ENCODE results near the gene PIPOX. TPM values are rescaled to one million over a fixed set of nuclear protein-coding genes. Genes with fewer than 3 reads are reported as not detected.

PIPOX gene
- polyA plus RNA-seq, 1 donor from 2014 or later = 4.4 TPM

DNA sequence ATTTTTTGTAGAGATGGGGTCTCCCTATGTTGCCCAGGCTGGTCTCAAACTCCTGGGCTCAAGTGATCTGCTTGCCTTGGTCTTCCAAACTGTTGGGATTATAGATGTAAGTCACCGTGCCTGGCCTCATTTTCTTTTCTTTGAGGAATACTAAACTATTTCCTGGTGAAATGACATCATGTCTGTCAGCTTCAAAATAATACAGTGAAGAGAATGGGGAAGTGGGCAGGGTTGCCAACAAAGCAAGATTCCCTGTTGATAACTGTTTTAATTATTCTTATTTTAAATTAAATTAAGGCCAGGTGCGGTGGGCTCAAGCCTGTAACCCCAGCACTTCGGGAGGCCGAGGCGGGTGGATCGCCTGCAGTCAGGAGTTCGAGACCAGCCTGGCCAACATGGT is 21.1 kb downstream of the PIPOX start:
- Histone ChIP-seq H3K9me3 (ENCODE audit: low read length) (no peaks in the 10 kb centered on the region), H3K4me2 (ENCODE audit: low read length) (no peak overlapping the region), H3K27ac (ENCODE audit: low read length) (no peak overlapping the region), H3K36me3 (ENCODE audit: insufficient read depth, low read length) (no peaks in the 10 kb centered on the region), H3F3A (ENCODE audit: insufficient read depth, low read length, poor library complexity, severe bottlenecking) (no peaks in the 10 kb centered on the region), H3K9ac (ENCODE audit: low read length) (no peak overlapping the region), H4K20me1 (ENCODE audit: insufficient read depth) (no peaks in the 10 kb centered on the region), H3K4me3 (ENCODE audit: low read length) (no peak overlapping the region), H2AFZ (ENCODE audit: low read depth, low read length) (no peak overlapping the region), H3K79me2 (replicated peaks; ENCODE audit: insufficient read depth, low read length) (no peaks in the 10 kb centered on the region), H3K9me2 (ENCODE audit: insufficient read depth, low read length) (no peaks in the 10 kb centered on the region), H3K27me3 (ENCODE audit: insufficient read depth, low read depth, low read length) (no peaks in the 10 kb centered on the region)
- no peak for TF ChIP-seq RAD21 (conservative IDR thresholded peaks at IDR 0.05)
- TF ChIP-seq TAF1 (IDR thresholded peaks at IDR 0.05; ENCODE audit: low read depth) = no peak
- TF ChIP-seq, protein P1, sequence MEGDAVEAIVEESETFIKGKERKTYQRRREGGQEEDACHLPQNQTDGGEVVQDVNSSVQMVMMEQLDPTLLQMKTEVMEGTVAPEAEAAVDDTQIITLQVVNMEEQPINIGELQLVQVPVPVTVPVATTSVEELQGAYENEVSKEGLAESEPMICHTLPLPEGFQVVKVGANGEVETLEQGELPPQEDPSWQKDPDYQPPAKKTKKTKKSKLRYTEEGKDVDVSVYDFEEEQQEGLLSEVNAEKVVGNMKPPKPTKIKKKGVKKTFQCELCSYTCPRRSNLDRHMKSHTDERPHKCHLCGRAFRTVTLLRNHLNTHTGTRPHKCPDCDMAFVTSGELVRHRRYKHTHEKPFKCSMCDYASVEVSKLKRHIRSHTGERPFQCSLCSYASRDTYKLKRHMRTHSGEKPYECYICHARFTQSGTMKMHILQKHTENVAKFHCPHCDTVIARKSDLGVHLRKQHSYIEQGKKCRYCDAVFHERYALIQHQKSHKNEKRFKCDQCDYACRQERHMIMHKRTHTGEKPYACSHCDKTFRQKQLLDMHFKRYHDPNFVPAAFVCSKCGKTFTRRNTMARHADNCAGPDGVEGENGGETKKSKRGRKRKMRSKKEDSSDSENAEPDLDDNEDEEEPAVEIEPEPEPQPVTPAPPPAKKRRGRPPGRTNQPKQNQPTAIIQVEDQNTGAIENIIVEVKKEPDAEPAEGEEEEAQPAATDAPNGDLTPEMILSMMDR (IDR thresholded peaks at IDR 0.05; ENCODE audit: poor library complexity, severe bottlenecking) = no peak
- no peak for TF ChIP-seq SMC3 (conservative IDR thresholded peaks at IDR 0.05; ENCODE audit: poor library complexity)
- TF ChIP-seq POLR2AphosphoS5 (IDR thresholded peaks at IDR 0.05) = no peak
- no peak for TF ChIP-seq MXI1 (conservative IDR thresholded peaks at IDR 0.05; ENCODE audit: poor library complexity, severe bottlenecking)
- no peak for TF ChIP-seq EP300 (conservative IDR thresholded peaks at IDR 0.05; ENCODE audit: poor library complexity, severe bottlenecking)
- TF ChIP-seq, protein P2, sequence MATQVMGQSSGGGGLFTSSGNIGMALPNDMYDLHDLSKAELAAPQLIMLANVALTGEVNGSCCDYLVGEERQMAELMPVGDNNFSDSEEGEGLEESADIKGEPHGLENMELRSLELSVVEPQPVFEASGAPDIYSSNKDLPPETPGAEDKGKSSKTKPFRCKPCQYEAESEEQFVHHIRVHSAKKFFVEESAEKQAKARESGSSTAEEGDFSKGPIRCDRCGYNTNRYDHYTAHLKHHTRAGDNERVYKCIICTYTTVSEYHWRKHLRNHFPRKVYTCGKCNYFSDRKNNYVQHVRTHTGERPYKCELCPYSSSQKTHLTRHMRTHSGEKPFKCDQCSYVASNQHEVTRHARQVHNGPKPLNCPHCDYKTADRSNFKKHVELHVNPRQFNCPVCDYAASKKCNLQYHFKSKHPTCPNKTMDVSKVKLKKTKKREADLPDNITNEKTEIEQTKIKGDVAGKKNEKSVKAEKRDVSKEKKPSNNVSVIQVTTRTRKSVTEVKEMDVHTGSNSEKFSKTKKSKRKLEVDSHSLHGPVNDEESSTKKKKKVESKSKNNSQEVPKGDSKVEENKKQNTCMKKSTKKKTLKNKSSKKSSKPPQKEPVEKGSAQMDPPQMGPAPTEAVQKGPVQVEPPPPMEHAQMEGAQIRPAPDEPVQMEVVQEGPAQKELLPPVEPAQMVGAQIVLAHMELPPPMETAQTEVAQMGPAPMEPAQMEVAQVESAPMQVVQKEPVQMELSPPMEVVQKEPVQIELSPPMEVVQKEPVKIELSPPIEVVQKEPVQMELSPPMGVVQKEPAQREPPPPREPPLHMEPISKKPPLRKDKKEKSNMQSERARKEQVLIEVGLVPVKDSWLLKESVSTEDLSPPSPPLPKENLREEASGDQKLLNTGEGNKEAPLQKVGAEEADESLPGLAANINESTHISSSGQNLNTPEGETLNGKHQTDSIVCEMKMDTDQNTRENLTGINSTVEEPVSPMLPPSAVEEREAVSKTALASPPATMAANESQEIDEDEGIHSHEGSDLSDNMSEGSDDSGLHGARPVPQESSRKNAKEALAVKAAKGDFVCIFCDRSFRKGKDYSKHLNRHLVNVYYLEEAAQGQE (IDR thresholded peaks at IDR 0.05; ENCODE audit: borderline replicate concordance) = no peak
- no peak for TF ChIP-seq EZH2 (IDR thresholded peaks at IDR 0.05; ENCODE audit: borderline replicate concordance, insufficient read depth, low read length, poor library complexity, severe bottlenecking)

- Histone ChIP-seq H3K27me3 (ENCODE audit: insufficient read depth, low read depth, low read length) (no peaks in the 10 kb centered on the region), H3F3A (ENCODE audit: insufficient read depth, low read length, poor library complexity, severe bottlenecking) (no peaks in the 10 kb centered on the region), H2AFZ (ENCODE audit: low read depth, low read length) (no peak overlapping the region), H3K9me2 (ENCODE audit: insufficient read depth, low read length) (no peaks in the 10 kb centered on the region), H3K79me2 (replicated peaks; ENCODE audit: insufficient read depth, low read length) (no peaks in the 10 kb centered on the region), H3K36me3 (ENCODE audit: insufficient read depth, low read length) (no peaks in the 10 kb centered on the region), H4K20me1 (ENCODE audit: insufficient read depth) (no peaks in the 10 kb centered on the region), H3K4me3 (ENCODE audit: low read length) (no peak overlapping the region), H3K27ac (ENCODE audit: low read length) (no peak overlapping the region), H3K9me3 (ENCODE audit: low read length) (no peaks in the 10 kb centered on the region), H3K4me2 (ENCODE audit: low read length) (no peak overlapping the region), H3K9ac (ENCODE audit: low read length) (no peak overlapping the region)
- TF ChIP-seq EP300 (conservative IDR thresholded peaks at IDR 0.05; ENCODE audit: poor library complexity, severe bottlenecking) (no peak), MXI1 (conservative IDR thresholded peaks at IDR 0.05; ENCODE audit: poor library complexity, severe bottlenecking) (no peak), EZH2 (IDR thresholded peaks at IDR 0.05; ENCODE audit: borderline replicate concordance, insufficient read depth, low read length, poor library complexity, severe bottlenecking) (no peak), SMC3 (conservative IDR thresholded peaks at IDR 0.05; ENCODE audit: poor library complexity) (no peak), POLR2AphosphoS5 (IDR thresholded peaks at IDR 0.05) (no peak), RAD21 (conservative IDR thresholded peaks at IDR 0.05) (no peak)
- TF ChIP-seq, protein P1 (IDR thresholded peaks at IDR 0.05; ENCODE audit: poor library complexity, severe bottlenecking) = no peak
Observed at GRCh38 chr17:29066047-29066446, 23.1 kb downstream of the PIPOX start.

Data from neural cell (in vitro differentiated cells).